Measurements from ENCODE around the gene ATP13A4.
"Not testable (repeated sequence)": the region's sequence is repeated elsewhere in the genome, so short reads cannot be mapped to it uniquely, and the experiment has no call there.

Gene ATP13A4

DNA sequence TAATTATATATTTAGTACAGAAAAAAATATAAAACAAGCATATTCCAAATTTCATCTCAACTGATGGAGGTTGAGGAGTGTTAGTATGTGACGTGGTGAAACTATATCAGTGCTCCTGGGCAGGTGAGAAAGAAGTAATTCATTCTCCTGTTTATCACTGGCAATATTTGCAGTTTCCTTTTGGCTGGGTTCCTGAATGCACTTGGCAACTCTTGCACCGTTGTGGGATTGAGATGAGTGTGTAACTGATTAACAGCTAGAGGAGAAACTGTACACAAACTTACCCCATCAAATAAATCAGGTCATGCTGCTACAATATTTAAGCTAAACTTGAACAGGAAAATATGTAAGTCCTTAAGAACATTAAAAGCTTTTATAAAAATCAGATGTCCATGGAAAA lies 2.1 kb upstream of the ATP13A4 start:
- DNase-seq, result no peak

DNA sequence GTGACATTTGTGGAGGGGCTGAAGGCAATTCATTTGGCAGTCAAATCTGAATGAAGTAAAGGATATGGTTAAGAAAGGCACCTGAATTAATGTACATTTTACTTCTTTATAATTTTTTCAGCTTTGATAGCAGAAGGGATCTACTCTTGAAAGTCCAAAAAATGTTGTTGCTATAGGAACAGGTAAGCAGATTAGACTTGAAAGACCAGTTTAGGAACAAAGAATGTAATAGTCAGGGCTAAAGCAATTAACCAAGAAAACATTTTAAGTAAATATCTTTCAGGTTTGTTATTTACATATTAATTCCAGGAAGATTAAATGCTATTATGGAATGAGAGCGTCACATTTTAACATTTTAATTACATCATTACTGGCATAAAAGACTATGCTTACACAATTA lies 1.1 kb downstream of the ATP13A4 start:
- DNase-seq, result no peak

DNA sequence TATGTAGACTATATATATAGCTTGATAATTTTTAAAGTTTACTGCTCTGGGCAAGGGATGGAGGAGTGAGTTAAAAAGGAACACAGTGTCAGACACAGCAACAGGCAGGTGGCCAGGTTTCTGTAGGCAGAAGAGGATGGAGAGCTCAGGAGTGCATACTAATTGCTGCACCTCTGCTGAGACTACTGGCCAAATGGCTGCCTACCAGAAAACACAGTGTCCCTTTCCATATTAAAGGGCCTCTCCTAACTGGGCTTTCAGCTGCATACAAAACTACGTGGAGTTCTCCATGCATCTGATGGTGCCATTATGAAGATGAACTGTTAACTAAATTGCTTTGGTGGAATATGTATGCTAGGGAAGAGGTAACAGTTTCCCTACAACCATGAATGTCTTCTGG lies 1.8 kb downstream of the ATP13A4 start:
- DNase-seq, result no peak

DNA sequence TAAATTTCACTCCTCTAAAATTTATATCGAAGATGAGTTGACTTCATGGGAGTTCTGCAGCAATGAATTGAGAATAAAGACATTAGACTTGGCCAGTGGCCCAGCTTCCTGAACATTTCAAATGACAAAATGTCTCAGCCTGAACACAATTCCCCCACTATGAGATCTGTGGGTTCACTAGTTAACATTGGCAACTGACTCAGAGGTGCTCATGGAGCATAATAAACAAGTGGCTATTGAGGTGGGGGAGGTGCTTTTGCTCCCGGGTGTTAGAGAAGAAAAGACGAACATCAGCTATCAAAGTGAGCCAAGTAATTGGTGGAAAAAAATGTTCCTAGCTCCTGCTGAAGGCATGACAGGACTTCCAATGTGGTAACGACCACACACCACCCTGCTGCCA lies 6.3 kb downstream of the ATP13A4 start:
- DNase-seq, result no peak

DNA sequence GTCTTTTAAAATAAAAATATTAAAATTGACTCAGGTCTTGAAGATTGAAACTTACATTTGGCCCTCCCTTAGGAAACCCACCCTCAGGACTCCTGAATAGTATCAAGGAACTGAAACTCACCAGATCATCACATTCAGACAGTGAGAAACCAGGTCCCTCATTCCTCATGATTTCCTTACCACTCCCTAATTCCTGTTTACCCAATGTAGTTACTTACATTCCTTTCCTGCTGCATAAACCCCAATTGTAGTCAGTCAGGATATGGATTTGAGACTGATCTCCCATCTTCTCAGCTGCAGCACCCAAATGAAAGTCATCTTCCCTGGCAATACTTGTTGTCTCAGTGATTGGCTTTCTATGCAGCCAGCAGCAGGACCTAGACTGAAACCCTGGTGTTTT lies 8.6 kb downstream of the ATP13A4 start:
- DNase-seq, result no peak

DNA sequence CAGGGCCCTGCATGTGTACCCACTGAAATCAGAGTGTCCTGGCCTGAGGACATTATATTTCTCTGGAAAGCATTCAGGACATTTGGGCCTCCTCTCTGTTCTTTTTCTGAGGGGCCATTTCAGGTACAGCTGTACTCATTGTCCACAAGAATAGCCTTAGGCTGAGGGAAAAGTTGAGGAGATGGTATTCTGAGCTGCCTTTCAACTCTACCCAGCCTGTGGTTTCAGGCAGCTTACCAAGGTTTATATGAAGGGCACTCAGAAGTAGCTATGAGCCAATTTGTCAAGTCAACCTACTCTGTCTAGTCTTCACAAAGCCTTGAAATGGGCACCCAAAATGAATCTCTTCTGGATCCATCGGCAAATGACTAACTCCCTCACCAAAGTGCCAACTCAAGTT lies 9.4 kb downstream of the ATP13A4 start:
- DNase-seq, result no peak

DNA sequence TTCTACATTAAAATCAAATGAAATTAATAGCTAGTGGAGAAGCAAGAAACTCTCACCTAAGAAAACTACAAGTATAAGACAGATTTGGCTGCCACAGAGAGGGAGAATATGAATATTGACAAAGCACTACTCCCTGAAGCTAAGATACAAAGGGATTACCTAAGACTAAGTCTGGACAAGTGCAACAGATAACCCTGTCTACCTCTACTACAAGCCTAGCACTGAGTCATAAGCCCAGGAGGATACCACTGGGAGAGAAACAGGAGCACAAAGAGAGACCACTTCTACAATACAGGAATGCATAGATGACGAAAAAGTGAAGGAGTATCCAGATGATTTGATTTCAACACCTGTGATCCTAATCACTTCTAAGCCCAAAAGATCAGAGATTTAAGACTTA lies 10.4 kb downstream of the ATP13A4 start:
- no peak for DNase-seq

DNA sequence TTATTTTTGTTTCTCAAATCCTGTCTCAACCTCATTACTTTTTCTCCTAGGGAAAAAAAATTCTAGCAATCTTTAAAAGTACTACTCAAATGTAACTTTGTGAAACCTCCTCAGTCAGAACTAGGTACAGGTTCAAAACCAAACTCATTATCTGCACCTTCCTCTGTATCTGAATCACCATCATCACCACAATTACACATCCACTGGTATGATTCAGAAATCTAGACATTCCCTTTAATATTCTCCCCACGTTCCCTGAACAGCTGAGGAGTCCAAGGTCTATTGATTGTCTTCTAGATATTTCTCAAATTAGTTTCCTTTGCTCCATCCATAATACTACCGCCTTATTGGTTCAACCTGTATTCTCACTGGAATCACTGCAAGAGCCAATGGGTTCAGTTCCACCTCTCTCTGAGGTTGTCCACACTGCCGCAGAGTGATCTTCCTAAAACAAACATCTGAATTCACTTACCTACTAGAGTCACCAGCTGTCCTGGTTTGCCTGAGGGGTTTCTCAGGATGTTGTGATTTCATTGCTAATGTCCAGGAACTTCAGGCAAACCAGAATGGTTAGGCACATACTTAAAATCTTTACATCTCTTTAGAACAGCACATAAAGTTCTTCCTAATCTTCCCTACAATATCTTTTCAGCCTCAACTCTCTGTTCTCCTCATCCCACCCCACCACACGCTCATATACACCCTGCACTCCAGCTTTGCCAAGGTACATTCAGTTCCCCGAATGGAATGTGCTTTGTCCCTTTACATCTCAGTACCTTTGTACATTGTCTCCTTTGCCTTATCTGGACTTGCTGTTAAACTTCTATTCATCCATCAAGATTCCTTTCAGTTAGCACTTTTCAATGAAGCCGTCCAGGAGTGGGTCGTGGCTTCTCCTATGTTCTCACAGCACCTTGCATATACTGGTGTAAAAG lies 24.2 kb downstream of the ATP13A4 start:
- no peak for DNase-seq

DNA sequence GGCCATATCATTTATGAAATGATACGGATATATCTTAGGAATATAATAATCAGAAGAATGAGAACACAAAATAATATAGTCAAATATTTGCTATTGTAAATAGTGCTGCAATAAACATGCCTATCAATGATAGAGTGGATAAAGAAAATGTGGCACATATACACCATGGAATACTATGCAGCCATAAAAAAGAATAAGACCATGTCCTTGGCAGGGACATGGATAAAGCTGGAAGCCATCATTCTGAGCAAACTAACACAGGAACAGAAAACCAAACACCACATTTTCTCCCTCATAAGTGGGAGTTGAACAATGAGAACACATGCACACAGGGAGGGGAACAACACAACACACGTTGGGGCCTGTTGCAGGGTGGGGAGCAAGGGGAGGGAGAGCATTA lies 28.6 kb downstream of the ATP13A4 start:
- DNase-seq, result not testable (repeated sequence)

DNA sequence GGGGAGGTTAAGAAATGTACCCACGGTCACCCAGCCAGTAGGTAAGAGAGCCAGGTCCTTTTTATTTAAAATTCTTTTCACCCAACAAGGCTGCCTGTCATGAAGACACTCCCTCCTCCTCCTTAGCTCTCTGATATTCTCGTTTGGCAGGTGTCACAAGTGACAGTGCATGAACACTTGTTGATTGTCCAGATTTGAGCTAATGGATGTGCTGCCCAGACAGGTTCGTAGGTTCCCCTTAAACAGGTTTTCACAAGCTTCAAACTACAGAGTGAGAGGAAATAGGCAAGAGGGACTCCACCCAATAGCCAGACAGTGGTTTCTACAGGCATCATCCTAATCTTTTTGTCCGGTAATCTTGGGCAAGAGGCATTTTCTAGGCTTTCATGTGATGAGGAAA lies 32.2 kb downstream of the ATP13A4 start:
- no peak for DNase-seq

DNA sequence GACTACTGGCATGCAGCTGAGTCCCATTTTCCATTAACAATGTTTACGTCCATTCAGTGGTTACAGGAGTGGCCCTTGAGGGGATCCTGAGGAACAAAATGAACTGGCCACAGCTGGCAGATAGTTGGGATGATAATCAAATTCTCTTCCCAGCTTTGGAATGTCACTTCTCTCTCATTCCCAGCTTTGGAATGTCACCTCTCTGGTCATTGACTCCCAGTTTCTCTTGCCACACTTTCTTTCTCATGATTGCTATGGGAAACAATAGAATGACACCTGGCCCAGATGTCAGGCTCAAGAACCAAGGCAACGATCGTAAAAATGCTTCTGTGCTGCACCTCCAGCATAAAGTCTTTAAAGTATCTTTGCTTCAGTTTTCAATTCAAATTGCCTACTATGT lies 34.0 kb downstream of the ATP13A4 start:
- no peak for DNase-seq

DNA sequence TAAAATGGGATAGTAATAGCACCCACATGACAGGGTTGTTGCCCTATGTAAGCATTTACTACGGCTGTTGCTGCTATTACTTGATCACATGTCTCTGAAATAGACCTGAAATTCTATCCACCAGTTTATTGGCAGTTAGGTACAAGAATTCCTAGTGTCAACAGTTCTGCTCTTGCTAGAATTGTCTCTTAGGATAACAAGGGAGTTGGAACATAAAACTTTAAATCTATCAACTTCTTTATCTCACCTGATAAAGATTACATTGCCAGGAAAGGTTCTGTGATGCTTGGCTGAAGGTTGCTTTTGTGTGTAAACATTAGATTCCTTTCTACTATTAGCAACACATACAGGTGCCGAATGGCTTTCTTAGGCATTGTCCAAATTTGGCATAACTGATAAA lies 38.7 kb downstream of the ATP13A4 start:
- no peak for DNase-seq

DNA sequence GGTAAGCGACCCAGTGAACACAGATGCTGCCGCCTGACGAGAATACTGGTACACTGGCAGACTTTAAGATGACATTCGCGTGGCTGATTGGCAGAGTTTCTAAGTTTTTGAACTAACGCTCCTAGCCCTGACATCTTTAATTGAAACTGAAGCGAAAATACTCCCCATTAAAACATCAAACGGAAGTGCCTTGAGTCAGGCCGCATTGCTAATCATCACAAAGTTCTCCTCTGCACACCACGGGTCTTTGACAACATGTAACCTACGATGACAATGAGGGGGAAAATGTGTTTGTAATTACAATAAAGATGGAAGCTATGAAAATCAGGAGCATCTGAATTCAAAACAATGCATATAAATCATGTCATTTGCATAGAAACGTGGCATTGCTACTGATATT lies 44.5 kb downstream of the ATP13A4 start:
- no peak for DNase-seq

DNA sequence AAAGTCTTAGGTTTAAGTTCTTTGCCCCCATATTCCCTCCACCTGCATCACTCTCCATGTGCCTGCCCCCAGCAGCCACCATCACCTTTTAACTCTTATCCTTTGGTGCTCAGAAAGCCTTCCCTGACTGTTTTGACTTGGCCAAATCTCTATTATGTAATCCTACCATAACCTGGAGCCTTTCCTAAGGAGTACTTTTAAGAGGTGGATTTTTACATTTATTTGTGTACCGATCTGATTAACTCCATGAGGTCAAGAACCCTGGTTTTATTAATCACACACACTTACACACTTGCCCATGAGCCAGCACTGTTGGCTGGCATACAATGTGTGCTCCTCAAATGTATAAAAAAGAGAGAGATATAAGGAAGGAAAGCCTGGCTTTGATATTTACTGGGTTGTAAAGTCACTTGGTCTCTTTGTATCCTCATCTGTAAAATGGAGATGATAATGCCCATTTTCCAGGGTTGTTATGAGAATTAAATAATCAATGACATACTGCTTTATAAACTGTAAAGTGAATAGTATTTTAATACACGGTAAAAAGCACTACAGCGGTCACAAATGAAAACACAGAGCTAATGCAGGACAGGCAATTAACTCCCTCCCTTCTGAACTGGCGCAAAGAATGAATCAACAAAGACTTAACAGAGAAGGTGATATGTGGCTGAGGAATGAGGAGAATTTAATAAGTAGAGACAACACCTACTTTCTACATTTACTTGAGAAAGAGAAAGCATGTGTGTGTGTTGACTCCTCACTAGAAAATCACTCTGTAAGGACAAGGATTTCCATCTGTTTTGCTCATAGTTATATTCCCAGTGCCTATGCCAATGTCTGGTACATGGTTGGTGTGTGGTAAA lies 45.4 kb downstream of the ATP13A4 start:
- DNase-seq, result no peak

DNA sequence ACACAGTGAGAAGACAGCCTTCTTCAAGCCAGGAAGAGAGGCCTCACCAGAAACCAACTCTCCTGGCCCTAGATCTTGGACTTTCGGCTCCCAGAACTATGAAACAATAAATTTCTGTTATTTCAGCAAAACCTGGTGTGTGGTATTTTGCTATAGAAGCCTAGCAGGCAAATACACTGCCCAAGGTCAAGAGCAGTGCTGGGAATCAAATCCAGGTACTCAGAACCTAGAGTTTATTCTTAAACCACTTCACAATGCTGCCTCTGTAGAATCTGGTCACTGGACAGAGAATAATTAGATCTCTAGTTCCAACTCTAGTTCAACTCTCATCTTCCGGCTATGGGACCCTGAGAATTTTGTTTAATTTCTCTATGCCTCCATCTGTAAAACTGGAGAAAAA lies 46.6 kb downstream of the ATP13A4 start:
- DNase-seq, result no peak

DNA sequence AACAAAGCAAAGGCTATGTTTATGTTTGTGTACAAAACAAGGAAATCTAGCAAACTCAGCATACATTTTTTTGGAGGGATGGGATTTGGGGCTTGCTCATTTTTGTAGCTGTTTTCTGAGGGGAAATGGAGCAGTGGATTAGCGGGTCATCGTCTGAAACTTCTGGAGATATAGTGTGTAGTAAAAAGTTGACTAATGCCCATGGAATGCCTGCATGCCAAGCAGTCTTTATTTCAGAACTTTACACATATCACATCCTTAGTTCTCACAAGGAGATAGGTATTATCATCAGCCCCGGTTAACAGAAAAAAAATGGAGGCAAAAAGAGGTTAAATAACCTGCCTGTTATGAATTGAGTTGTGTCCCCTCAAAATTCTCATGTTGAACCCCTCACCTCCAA lies 47.1 kb downstream of the ATP13A4 start:
- DNase-seq, result no peak

DNA sequence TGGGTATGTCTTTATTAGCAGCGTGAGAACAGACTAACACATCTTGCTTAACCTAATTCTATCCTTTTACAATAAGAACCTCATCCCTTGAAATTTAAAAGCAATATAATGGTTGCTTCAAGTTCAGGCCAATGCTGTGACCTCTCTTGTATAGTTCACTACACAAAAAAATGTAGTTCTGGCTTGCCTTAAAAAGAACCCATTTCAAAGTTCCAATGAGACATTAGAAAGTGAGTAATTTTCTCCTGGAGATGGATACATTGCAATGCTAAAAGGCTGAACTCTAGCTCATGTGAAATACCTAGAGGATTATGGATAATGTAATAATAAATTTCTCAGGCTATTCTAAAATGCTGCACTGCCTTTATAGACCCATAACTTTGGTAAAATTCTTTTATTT lies 47.8 kb downstream of the ATP13A4 start:
- no peak for DNase-seq

DNA sequence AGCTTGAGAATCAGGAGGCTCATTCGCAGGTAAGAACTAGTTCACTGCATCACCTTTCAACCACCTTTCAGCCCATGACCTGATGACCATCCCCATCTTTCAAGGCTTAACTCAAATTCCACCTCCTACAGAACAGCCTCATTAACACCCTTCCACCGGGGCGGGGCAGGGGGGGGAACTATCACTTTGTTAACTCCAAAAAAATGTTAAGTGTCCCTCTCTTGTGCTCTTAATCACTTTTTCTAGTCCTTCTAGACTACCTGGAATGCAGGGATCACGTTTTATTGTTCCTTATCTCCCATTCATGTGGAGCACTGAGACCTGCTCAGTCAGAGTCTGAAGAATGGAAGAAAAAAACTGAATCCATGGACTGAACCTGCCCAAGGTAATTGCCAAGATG lies 51.8 kb downstream of the ATP13A4 start:
- DNase-seq, result no peak

DNA sequence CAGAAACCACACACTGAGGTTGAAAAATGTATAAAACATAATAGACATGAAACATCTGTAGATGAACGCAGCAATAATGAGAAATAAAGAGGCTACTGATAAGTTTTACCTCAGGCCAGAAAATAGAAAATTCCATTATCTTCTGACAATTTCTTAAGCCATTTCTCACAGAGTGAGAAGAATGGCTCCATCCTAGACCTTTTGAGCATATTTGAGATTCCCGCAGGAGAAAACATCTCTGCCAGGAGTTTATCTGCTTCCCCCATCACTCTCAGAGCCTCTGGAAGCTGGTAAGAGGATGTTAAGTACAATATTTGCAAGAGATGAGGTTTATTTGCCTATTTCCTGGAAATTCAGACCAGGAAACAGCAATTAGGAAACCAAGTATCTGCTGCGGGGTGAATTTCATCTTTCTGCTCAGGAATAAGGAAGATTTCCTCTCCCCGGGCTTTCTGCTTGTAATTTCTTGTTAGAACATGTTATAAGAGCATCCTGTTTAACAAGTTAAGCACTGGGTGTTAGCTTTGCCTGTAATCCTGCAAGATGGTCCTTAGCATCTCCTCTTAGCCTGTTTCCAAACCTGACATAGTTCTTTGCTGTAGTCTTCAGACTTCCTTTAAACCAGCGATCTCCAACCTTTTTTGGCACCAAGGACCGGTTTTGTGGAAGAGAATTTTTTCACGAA lies 54.8 kb downstream of the ATP13A4 start:
- DNase-seq, result no peak

DNA sequence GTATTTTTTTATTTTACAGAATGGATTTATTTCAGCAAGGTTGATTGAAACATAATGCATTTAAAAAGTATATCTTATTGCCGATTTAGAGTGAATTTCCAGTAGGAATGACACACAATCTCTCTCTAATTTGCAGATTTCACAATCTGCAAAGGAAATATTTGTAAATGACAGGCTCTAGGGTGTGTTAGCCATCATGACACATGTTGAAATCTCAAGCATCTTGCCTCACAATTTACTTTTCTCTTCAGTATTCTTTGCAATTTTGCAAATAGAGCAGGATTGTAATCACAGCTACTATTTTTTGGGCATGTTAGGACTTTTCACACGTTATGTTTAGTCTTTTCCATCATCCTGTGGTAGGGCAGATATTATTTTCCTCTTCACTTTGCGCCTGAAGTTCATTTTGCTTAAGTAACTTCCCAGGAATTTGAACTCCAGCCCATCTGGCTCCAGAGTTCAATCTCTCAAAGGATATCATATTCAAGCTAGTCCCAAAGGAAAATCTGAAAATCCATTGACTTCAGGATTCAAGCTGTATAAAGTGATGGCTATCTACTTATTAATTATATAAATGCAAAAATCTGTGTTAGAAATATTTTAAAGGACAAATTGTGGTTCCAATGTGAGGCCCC lies 55.4 kb downstream of the ATP13A4 start:
- DNase-seq, result no peak

DNA sequence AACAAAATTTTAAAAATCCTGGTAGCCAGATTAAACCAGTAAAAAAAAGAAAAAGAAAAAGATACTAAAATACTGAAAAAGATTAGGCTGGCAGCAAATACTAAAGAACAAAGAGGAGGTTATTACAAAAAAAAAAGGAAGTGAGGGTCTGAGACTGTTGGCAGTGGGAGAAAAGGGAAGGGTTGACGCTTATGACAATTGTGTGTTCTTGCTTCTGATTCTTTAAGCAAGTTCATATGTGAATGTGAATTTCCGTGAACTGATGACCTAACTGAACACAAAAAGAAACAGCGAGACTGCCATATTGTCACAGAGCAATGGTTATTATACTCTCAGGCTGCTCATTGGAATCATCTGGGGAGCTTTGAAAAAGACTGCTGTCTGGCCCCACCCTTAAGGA lies 56.5 kb downstream of the ATP13A4 start:
- DNase-seq, result no peak

DNA sequence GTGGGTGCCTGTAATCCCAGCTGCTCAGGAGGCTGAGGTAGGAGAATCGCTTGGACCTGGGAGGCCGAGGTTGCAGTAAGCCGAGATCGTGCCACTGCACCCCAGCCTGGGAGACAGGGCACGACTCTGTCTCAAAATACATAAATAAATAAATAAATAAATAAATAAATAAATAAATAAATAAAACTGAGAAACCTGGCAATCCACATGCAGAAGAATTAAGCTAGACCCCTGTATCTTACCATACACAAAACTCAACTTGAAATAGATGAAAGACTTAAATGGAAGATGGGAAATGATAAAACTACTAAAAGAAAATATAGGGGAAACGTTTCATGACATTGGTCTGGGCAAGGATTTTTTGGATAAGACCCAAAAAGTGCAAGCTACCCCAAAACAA lies 58.0 kb downstream of the ATP13A4 start:
- DNase-seq, result no peak

DNA sequence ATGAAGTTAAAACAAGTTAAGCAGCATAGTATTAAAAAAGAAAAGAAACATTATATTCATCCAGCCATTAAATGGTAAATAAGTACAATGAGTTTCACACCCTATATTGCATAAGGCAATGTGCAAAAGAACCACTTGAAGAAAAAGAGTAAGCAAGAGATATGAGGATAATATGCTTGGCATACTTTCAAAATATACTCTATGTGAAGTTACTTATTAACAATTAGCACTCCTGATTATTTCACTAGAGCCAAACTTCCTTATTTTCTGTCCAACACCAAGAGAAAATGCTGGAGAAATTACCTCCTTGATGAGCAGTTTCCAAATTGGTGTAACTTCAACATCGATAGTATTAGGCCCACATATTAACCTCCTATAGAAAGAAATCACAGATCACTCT lies 63.7 kb downstream of the ATP13A4 start:
- no peak for DNase-seq

Measured in stimulated activated naive CD4-positive, alpha-beta T cell (primary cell).